GM12878 (cell line): ENCODE measurements around the gene SLC12A7. TPM values are rescaled to one million over a fixed set of nuclear protein-coding genes. Genes with fewer than 3 reads are reported as not detected.

Source experiments
- ATAC-seq: fragments of 200-7000 bp; cut with Tn5 transposase; 3 replicates; pipeline ENCODE4 v1.9.1; 2020; ENCODE audit warnings: mild to moderate bottlenecking, moderate library complexity
- BruUV-seq: library from RNA; stranded (reverse); fragments of 400-500 nt; replicated peaks from 2 replicates; lab custom pipeline; 2021; lab: Mats Ljungman, UMichigan
- CTCF ChIA-PET: fragments of 300-600 bp; sonication (Branson Sonifier 250); formaldehyde crosslinking; extraction: SDS; loops from one replicate; lab custom pipeline; 2021; ENCODE audit warnings: inconsistent platforms; lab: Yijun Ruan, JAX
- POLR2A ChIA-PET: fragments of 350-600 bp; formaldehyde crosslinking; extraction: SDS; loops from one replicate; lab custom pipeline; 2021; ENCODE audit warnings: inconsistent platforms; lab: Charles Lee
- RAD21 ChIA-PET: fragments of 300-600 bp; sonication (Branson Sonifier 250); formaldehyde crosslinking; loops from one replicate; lab custom pipeline; 2023; ENCODE audit warnings: antibody characterized with exemption; ENCODE audit not compliant: unreplicated experiment; lab: Charles Lee
- SMC1A ChIA-PET: fragments of 300-600 bp; sonication (Branson Sonifier 250); formaldehyde crosslinking; loops from one replicate; lab custom pipeline; 2023; ENCODE audit not compliant: unreplicated experiment, uncharacterized antibody; lab: Charles Lee
- DNase-seq: peaks from one replicate; pipeline ENCODE4 v3.0.0-alpha.2; 2011; ENCODE audit warnings: low read depth, low spot score
- FAIRE-seq: peaks from 3 replicates; lab custom pipeline; 2011; peaks lifted over from hg19 to GRCh38; lab: Jason Lieb, UNC
- H2AFZ ChIP-seq: 2 replicates; pipeline ENCODE4 v1.6.0; 2011; ENCODE audit warnings: low read depth, low read length, control low read depth; ENCODE audit not compliant: control insufficient read depth
- H3K27ac ChIP-seq: 2 replicates; pipeline ENCODE4 v1.5.1; 2011; ENCODE audit warnings: control low read depth; ENCODE audit not compliant: control insufficient read depth, insufficient read depth
- H3K27me3 ChIP-seq, 2 experiments: replicated peaks in 1 of 2; 2 replicates each; pipeline versions ENCODE4 v1.6.0 to v1.6.1; 2011; ENCODE audit warnings: low read length in 1 of 2; ENCODE audit not compliant: control insufficient read depth in 2 of 2, insufficient read depth in 2 of 2
- H3K36me3 ChIP-seq, 2 experiments: 2 replicates each; pipeline ENCODE4 v1.5.1; 2011; ENCODE audit warnings: low read length in 1 of 2; ENCODE audit not compliant: control insufficient read depth in 2 of 2, insufficient read depth in 2 of 2
- H3K4me1 ChIP-seq: 2 replicates; pipeline ENCODE4 v1.6.1; 2011; ENCODE audit warnings: mild to moderate bottlenecking, low read length, moderate library complexity, mixed read lengths; ENCODE audit not compliant: control insufficient read depth, insufficient read depth
- H3K4me2 ChIP-seq: 2 replicates; pipeline ENCODE4 v1.6.0; 2011; ENCODE audit warnings: control low read depth; ENCODE audit not compliant: control insufficient read depth, insufficient read depth
- H3K4me3 ChIP-seq: fragments of 200-600 bp; sonication (generic); 2 replicates; pipeline ENCODE4 v1.5.1; 2016
- H3K79me2 ChIP-seq: 2 replicates; pipeline ENCODE4 v1.6.0; 2011; ENCODE audit warnings: low read length; ENCODE audit not compliant: control insufficient read depth, insufficient read depth
- H3K9ac ChIP-seq: 2 replicates; pipeline ENCODE4 v1.8.0; 2011; ENCODE audit warnings: low read length, control low read depth, mixed read lengths; ENCODE audit not compliant: control insufficient read depth, insufficient read depth
- H3K9me3 ChIP-seq: replicated peaks from 3 replicates; pipeline ENCODE4 v1.5.1; 2011; ENCODE audit warnings: mild to moderate bottlenecking, low read length; ENCODE audit not compliant: control insufficient read depth, insufficient read depth
- H4K20me1 ChIP-seq: 2 replicates; pipeline ENCODE4 v1.6.0; 2011; ENCODE audit not compliant: control insufficient read depth, insufficient read depth
- EED ChIP-seq: sonication (generic); IDR thresholded peaks from 2 replicates; pipeline ENCODE4 v1.6.1; 2016; ENCODE audit warnings: antibody characterized with exemption, low read depth
- whole genome bisulfite sequencing: methylation state at CpG from one replicate; pipeline ENCODE4 v1.1.6; 2016; ENCODE audit warnings: low lambda C conversion rate; ENCODE audit not compliant: insufficient replicate concordance, insufficient coverage; ENCODE audit errors: missing lambda C conversion rate; 5-methylcytosine and 5-hydroxymethylcytosine counted together
- in situ Hi-C: fragments of 300-500 bp; cut with MboI; formaldehyde crosslinking; loops from 9 replicates; pipeline ENCODE4 v1.14.3; 2018; ENCODE audit warnings: mixed read lengths
- intact Hi-C: fragments of 100-400 bp; cut with micrococcal nuclease; formaldehyde crosslinking; loops from one replicate; pipeline ENCODE4 v1.14.2; 2022; ENCODE audit not compliant: unreplicated experiment
- polyA plus RNA-seq, 11 experiments: library from polyadenylated mRNA; depleted of rRNA in 4 of 11; unstranded in 6 of 11; stranded (reverse) in 5 of 11; fragments of >200 nt; fragmentation: Nextera tagmentation in 4 of 11; fragmentation: Illumina TruSeq in 1 of 11; extraction: Ambion mirVana in 4 of 11; extraction: Trizol in 1 of 11; gene quantifications; 1 replicate in 1 of 11; 2 replicates in 10 of 11; pipeline versions ENCODE4 v1.2.1 to v1.2.3, GENCODE V29; 2011 to 2016; ENCODE audit warnings: inconsistent platforms in 2 of 11, missing spikeins in 2 of 11, low read depth in 1 of 11
- total RNA-seq, 4 experiments: library from RNA; depleted of rRNA in 3 of 4; stranded (reverse); fragments of >200 nt in 3 of 4; fragmentation: Illumina TruSeq in 1 of 4; extraction: Trizol in 1 of 4; gene quantifications; 2 replicates each; pipeline versions ENCODE4 v1.2.1 to v1.2.3, GENCODE V29; 2013 to 2021
- TF ChIP-seq, protein P1 (sequence below): fragments of 450-650 bp; formaldehyde crosslinking; IDR thresholded peaks from 2 replicates; pipeline ENCODE4 v1.5.0; 2022; ENCODE audit warnings: mild to moderate bottlenecking, missing genetic modification characterization
- TF ChIP-seq, protein P2 (sequence below): fragments of 450-650 bp; IDR thresholded peaks from 2 replicates; pipeline ENCODE4 v1.6.1; 2016; ENCODE audit warnings: mild to moderate bottlenecking

The SLC12A7 gene
- total and polyA plus RNA-seq, 10 of the 15 experiments (the other 5 are each of a cell fraction or from before 2014, with no cell fraction given) = 0.10 to 10.0 (median 2.9) TPM

DNA sequence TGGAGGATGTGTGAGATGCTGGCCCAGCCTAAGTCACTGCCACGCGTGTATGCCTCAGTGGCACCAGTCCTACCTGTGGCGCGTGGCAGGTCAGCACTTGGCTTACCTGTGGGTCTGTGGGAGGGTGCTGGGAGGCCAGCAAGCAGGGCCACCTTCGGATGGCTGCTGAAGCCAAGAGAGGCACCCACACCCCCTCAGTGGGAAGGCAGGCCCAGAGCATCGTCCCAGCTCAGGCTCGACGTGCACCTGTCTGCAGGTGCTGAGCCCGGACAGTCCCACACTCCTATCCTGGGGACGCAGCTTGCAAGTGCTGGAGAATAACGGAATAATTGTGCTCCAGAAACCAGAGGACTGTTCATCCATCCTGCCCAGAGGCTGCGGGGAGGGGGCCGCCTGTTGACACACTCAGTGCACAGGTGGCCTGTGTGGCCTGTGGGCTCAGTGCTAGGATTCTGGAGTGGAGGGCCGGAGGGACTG is 79.3 kb downstream of the SLC12A7 start (continued):
- TF ChIP-seq EED = no peak
- TF ChIP-seq, protein P1, sequence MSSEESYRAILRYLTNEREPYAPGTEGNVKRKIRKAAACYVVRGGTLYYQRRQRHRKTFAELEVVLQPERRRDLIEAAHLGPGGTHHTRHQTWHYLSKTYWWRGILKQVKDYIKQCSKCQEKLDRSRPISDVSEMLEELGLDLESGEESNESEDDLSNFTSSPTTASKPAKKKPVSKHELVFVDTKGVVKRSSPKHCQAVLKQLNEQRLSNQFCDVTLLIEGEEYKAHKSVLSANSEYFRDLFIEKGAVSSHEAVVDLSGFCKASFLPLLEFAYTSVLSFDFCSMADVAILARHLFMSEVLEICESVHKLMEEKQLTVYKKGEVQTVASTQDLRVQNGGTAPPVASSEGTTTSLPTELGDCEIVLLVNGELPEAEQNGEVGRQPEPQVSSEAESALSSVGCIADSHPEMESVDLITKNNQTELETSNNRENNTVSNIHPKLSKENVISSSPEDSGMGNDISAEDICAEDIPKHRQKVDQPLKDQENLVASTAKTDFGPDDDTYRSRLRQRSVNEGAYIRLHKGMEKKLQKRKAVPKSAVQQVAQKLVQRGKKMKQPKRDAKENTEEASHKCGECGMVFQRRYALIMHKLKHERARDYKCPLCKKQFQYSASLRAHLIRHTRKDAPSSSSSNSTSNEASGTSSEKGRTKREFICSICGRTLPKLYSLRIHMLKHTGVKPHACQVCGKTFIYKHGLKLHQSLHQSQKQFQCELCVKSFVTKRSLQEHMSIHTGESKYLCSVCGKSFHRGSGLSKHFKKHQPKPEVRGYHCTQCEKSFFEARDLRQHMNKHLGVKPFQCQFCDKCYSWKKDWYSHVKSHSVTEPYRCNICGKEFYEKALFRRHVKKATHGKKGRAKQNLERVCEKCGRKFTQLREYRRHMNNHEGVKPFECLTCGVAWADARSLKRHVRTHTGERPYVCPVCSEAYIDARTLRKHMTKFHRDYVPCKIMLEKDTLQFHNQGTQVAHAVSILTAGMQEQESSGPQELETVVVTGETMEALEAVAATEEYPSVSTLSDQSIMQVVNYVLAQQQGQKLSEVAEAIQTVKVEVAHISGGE (CRISPR knock-in tag) = no peak

DNA sequence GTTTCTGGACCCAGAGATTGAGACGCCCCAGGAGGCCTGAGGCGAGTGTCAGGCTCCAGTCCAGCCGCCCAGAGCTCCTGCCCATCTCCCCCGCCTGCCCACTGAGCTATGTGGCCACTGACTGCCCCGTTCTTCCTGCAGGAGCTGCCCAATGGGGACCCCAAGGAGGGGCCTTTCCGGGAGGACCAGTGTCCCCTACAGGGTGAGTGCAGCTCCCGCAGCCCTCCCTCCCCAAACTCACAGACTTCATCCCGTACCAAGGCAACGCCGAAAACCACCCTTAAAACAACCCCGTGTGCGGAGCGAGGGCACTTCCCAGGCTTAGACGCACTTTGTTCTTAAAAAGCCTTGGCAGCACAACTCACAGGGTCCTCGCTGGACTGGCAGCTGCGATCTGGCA is 79.9 kb downstream of the SLC12A7 start:
- SMC1A ChIA-PET = no interaction called here
- Histone ChIP-seq H3K36me3 (no peaks in the 10 kb centered on the region), H3K4me3 (no peak overlapping the region), H3K9ac (no peak overlapping the region), H3K4me2 (no peak overlapping the region), H2AFZ (no peak overlapping the region), H3K27me3 (no peaks in the 10 kb centered on the region), H3K79me2 (no peaks in the 10 kb centered on the region), H3K27ac (no peak overlapping the region), H3K4me1 (no peaks in the 10 kb centered on the region), H3K9me3 (no peaks in the 10 kb centered on the region), H4K20me1 (no peaks in the 10 kb centered on the region)
- RAD21 ChIA-PET = no interaction called here
- CTCF ChIA-PET = no interaction called here
- in situ Hi-C loops (no loop called here), intact Hi-C loops (no loop called here)
- TF ChIP-seq, protein P2, sequence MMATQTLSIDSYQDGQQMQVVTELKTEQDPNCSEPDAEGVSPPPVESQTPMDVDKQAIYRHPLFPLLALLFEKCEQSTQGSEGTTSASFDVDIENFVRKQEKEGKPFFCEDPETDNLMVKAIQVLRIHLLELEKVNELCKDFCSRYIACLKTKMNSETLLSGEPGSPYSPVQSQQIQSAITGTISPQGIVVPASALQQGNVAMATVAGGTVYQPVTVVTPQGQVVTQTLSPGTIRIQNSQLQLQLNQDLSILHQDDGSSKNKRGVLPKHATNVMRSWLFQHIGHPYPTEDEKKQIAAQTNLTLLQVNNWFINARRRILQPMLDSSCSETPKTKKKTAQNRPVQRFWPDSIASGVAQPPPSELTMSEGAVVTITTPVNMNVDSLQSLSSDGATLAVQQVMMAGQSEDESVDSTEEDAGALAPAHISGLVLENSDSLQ = no peak
- FAIRE-seq = no peak
- POLR2A ChIA-PET = no interaction called here
- no peak for ATAC-seq
- 49% methylated on average over 15 of the region's 16 CpGs for WGBS
- no peak for DNase-seq
- BruUV-seq = no TSS peak
